ENCODE measurements around the gene MAP6.

The MAP6 gene

DNA sequence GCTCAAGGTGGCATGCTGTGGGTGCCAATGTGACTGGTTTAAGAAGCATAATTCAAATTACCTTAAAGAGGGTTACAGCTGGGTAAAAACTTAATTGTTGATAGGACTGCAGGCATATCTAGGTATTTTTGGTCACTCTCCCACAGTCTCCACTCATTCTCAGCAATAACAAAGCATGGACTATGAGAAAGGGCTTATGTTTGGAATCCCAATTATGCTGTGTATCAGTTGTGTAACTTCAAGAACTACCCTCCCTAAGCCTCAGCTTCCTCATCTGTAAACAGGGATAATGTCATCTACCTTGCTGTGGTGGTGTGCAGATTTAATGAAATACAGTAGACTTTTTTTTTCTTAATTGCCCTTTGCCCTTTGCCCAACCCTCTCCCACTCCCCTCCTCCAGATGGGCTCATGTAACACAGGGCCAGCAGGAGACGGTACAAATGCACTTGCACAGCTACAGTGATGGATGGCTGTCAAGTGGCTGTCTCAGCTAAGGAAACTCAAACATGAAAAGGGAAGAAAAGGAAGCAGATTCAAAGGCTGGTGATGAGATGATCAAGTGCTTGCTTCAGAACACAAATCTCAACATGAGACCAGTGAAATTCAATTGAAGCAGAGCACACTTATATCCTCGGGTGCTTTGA, 37.6 kb downstream of the MAP6 start:
- peaks cover 12% of the 10 kb centered on the region for H3K27me3 Mint-ChIP-seq
- no peak overlapping the region for H3K4me3 Mint-ChIP-seq
- no peaks in the 10 kb centered on the region for H3K4me1 Mint-ChIP-seq
- H3K27ac Mint-ChIP-seq: no peak overlapping the region
- no peaks in the 10 kb centered on the region for H3K36me3 Mint-ChIP-seq
- DNase-seq (ENCODE audit: low spot score in 2 of 2): no peak
- no peak for ATAC-seq (ENCODE audit: low read depth)
- H3K9me3 Mint-ChIP-seq: no peaks in the 10 kb centered on the region

DNA sequence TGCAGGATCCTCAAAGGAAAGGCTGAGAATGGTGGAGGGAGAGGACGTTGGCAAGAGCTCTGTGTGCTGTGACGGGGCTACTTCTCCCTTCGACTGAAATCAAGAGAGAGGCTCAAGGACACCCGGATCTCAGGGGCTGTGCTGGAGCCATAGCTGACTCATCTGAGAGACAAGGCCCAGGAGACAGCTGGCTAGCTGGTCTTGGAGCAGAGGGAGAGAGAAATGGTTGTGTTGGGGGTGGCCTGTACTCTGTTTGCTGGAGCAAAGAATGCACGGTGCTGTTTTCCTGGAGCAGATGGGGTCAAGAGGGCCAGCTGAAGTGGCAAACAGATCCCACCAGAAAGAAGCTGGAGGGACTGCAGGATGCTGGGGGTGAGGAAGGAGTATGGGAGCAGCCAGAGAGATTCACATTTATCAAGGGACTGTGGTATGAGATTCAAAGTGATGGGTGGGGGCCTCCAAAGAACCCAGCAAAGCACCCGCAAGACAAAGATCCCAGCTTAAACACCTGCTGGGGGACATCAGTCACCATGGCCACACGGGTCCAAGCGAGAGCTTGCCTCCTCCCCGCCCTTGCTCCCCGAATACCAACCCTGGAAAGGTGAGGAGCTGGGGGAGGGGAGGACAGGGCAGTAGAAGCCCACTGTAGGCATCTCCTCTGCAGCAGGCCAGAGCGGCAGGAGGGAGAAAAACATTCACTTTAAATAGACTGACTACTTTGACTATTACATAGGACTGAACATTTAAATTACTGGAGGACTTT, 40.8 kb downstream of the MAP6 start:
- no peak for DNase-seq (ENCODE audit: low spot score in 2 of 2)
- H3K4me3 Mint-ChIP-seq: no peak overlapping the region
- H3K36me3 Mint-ChIP-seq: no peaks in the 10 kb centered on the region

DNA sequence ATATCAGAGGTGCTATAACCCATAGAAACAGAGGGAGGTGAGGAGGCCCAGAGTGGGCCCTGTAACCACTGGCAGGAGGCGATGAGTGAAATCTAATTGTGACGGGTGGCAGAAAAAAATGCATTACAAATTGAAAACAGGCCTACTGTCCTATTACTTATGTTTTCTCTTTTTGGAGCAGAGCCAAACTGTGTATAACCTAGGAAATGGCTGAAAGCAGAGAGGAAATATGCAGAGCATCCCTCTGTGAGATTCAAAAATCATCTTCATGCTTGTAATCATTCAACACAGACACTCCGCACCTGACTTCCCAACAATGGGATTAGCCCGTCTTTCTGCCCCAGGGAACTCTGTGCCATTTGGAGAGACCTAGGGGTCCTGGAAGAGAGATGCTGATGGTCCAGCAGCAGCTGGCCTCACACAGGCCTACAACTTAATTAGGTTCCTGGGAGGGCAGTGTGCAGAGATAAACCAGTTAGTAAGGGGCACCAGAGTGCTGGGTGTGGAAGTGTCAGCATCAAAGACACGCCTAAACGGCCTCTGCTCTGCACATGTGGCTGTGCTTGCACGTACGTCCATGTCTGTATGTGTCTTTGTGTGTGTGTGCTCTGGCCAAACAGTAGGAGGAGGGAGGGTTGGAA, 41.8 kb downstream of the MAP6 start:
- no peak for ATAC-seq (ENCODE audit: low read depth)
- H3K36me3 Mint-ChIP-seq: no peaks in the 10 kb centered on the region
- H3K27ac Mint-ChIP-seq: no peak overlapping the region
- no peak overlapping the region for H3K4me3 Mint-ChIP-seq
- no peaks in the 10 kb centered on the region for H3K4me1 Mint-ChIP-seq
- H3K9me3 Mint-ChIP-seq: no peaks in the 10 kb centered on the region
- peaks cover 4% of the 10 kb centered on the region for H3K27me3 Mint-ChIP-seq
- no peak for DNase-seq (ENCODE audit: low spot score in 2 of 2)

More for the DNA sequence above, 40.8 kb downstream of the MAP6 start:
- Mint-ChIP-seq H3K27ac (no peak overlapping the region), H3K27me3 (peaks cover 6% of the 10 kb centered on the region), H3K4me1 (no peaks in the 10 kb centered on the region), H3K9me3 (no peaks in the 10 kb centered on the region)
- ATAC-seq (ENCODE audit: low read depth): no peak

DNA sequence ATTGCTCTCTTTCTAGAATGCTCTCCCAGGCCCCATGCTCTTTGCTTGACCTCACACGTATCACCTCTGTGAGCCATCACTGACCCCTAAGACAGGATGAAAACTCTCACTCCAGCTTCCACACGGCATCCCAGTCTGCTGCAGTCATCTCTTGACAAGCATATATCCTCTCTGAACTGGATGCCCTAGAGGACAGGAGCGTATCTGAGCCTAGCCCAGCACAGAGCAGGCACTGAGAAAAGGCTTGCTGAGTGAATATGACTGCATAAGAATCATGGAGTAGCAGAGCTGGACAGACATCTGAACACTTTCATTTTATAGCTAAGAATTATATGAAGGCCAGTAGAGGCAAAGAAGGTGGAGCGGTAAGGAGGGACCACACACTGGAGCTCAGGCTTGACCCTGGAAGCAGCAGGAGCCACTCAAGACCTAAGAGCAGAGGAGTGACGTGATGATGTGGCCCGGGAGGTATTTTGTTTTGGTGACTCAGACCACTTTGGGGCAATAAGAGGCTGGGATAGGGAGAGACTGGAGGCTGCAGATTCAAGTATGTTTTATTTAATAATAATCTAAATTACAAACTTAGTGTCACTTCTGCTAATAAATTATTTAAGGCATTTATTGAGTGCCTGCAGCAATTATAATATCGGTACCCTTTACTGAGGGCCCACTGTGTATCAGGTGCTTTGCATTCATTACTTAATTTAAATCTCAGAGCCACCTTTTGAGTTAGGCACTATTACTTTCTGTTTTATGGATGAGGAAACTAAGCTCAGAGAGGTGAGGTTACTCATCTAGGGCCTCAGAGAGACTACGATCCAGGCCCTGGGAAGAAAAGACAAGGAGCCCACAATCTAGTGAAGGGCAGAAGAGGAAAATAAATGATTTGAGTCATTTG, 42.6 kb downstream of the MAP6 start:
- no peak overlapping the region for H3K27ac Mint-ChIP-seq
- no peak overlapping the region for H3K4me3 Mint-ChIP-seq
- no peaks in the 10 kb centered on the region for H3K9me3 Mint-ChIP-seq
- DNase-seq (ENCODE audit: low spot score in 2 of 2) (no peak), ATAC-seq (ENCODE audit: low read depth) (no peak)
- no peaks in the 10 kb centered on the region for H3K36me3 Mint-ChIP-seq
- no peaks in the 10 kb centered on the region for H3K4me1 Mint-ChIP-seq
- H3K27me3 Mint-ChIP-seq: no peaks in the 10 kb centered on the region

DNA sequence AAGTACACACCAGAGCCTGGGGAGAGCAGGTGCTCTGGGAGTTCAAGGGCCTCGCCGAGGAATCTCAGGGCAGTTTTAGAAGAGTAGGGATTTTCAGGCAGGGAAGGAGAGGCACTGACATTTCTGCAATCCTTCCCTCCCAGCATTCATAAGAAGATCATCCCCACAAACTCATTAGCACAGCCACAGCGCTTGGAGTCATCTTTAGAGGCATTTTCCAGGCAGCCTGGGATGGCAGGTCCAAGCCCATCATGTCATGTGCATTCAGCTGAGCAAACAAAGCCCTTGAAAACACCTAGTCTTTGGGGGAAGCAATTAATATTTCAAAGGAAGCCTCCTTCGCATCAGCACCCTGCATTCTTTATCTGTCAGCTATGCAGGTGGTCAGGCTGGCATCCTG, 43.8 kb downstream of the MAP6 start:
- H3K27ac Mint-ChIP-seq: no peak overlapping the region
- H3K36me3 Mint-ChIP-seq: no peaks in the 10 kb centered on the region
- H3K4me1 Mint-ChIP-seq: no peaks in the 10 kb centered on the region
- no peak for DNase-seq (ENCODE audit: low spot score in 2 of 2)
- no peak for ATAC-seq (ENCODE audit: low read depth)
- no peaks in the 10 kb centered on the region for H3K9me3 Mint-ChIP-seq
- H3K4me3 Mint-ChIP-seq: no peak overlapping the region
- no peaks in the 10 kb centered on the region for H3K27me3 Mint-ChIP-seq

DNA sequence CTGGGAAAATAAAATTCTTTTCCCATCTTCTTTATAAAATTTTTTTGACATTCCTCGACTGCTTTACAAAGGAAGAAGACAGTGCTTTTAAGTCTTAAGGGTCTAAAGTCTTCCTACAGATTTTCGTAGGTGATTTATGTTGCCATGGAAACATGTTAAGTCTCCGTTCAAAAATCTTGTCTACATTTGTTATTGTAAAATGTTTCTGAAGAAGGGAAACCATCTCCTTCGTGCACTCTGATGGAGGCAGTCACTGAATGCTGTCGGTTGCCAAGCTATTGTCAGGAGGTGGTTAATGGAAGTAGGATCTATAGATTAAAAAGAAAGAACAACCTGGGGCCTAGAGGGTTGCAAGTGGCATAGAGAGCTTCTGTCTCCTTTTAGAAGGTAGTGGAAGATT, 52.6 kb downstream of the MAP6 start:
- Mint-ChIP-seq H3K27ac (no peak overlapping the region), H3K4me1 (no peaks in the 10 kb centered on the region), H3K9me3 (peaks cover 2% of the 10 kb centered on the region), H3K4me3 (no peak overlapping the region), H3K36me3 (peaks cover 2% of the 10 kb centered on the region), H3K27me3 (peaks cover 10% of the 10 kb centered on the region)
- DNase-seq (ENCODE audit: low spot score in 2 of 2) (no peak), ATAC-seq (ENCODE audit: low read depth) (no peak)

DNA sequence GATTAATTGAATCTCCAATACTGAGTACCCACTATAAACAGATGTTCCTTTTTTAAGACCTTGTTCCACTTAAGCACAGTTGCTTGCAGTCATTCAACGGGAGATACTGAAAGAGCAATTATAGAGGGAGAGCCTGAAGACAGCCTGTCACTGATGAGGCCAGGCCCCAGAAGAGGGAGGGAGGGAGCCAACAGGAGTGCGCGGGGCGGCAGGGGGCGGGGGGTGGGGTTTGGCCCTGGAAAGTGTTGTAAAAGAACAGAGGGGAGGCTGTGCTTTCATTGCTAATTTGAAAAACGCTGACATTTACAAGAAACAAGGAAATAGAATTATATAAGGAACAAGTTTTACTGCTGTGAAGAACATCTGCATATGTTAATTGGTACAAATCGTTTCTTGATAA, 53.1 kb downstream of the MAP6 start:
- ATAC-seq (ENCODE audit: low read depth) (no peak), DNase-seq (ENCODE audit: low spot score in 2 of 2) (no peak)
- Mint-ChIP-seq H3K27me3 (peaks cover 10% of the 10 kb centered on the region), H3K9me3 (peaks cover 2% of the 10 kb centered on the region), H3K27ac (no peak overlapping the region), H3K4me1 (no peaks in the 10 kb centered on the region), H3K36me3 (peaks cover 2% of the 10 kb centered on the region), H3K4me3 (no peak overlapping the region)

DNA sequence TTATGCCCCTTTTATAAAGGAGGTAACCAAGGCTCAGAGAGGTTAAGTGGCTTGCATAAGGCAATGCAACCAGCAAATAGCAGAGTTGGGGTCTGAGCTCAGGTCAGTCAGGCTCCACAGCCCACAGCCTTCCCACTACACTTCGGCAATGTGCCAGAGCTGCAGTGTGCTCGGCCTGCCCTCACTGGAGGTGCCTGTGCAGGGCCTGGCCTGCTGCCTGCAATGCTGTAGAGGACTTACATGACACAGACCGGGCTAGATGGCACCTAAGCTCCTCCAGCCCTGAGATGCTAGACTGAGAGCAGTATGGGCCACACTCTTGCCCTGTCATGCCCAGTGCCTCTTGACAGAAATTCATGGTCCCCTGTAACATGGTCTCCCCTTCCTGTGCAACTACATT, 57.0 kb downstream of the MAP6 start:
- Mint-ChIP-seq H3K4me1 (no peaks in the 10 kb centered on the region), H3K9me3 (no peaks in the 10 kb centered on the region), H3K27me3 (peaks cover 13% of the 10 kb centered on the region), H3K27ac (no peak overlapping the region), H3K36me3 (no peaks in the 10 kb centered on the region), H3K4me3 (no peak overlapping the region)
- ATAC-seq (ENCODE audit: low read depth) (no peak), DNase-seq (ENCODE audit: low spot score in 2 of 2) (no peak)

DNA sequence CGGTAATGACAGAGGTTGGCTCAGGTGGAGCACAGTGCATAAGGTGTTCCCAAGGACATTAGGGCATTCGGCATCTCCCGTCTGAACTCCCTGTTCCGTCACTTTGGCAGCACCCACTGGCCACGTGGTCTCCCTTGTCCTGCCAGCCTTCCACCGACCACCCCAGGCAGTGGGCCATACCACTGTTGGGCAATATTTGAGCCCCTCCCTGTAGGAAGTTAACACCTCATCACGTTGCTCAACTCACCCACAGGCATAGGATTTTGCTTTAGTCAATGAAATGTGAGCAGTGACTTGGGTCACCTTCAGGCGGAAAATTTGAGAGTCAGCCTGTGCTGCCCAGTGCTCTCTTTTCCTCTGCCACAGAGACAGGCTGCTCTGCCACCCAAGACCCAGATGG, 62.7 kb downstream of the MAP6 start:
- DNase-seq (ENCODE audit: low spot score in 2 of 2): no peak
- Mint-ChIP-seq H3K4me3 (no peak overlapping the region), H3K27me3 (peaks cover 14% of the 10 kb centered on the region), H3K4me1 (no peaks in the 10 kb centered on the region), H3K36me3 (no peaks in the 10 kb centered on the region), H3K9me3 (no peaks in the 10 kb centered on the region), H3K27ac (no peak overlapping the region)
- no peak for ATAC-seq (ENCODE audit: low read depth)

DNA sequence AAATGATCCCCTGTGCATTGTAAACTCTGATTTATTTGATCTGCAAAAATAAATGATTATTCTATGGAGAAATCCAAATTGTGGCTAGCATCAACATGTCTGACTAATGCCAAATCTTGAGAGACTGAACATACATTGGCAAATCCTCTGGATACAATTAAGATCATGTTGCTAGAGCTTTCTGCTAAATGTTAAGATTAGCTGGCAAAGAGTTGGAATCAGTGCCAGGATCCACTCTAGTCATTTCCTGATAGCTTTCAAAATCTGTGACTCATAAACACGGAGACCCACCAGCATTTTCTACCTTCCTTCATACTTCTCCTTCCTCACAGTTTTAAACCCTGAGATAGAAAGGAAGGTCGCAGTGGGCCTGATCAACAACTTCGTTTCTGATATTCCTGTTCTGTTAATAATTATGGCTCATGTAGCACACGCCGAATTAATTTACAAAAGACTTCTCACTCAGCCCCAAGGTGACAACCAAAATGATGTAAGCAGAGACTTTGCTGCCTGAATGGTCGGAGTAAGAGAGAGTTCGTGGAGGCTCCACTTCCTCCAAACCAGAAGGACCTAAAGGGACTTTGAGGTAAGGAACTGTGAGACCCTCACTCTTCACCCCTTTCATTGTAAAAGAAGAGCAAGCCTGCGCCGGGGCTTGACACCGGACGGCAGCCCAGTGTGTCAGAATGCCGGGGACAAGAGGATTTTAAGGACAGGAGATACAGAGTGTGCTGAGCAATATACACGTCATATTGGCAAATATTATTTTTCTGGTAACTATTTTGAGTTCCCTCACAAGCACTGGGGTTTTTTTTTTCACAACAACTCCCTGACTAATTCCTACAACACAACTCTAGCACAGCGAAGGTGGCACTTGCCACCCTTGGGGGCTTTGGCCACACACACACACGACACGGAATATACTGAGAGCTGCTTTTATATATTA, 64.8 kb downstream of the MAP6 start:
- H3K27ac Mint-ChIP-seq: no peak overlapping the region
- DNase-seq (ENCODE audit: low spot score in 2 of 2) (no peak), ATAC-seq (ENCODE audit: low read depth) (no peak)
- no peak overlapping the region for H3K4me3 Mint-ChIP-seq
- no peaks in the 10 kb centered on the region for H3K36me3 Mint-ChIP-seq
- H3K27me3 Mint-ChIP-seq: peaks cover 12% of the 10 kb centered on the region
- H3K9me3 Mint-ChIP-seq: no peaks in the 10 kb centered on the region
- H3K4me1 Mint-ChIP-seq: peaks cover under 1% of the 10 kb centered on the region

DNA sequence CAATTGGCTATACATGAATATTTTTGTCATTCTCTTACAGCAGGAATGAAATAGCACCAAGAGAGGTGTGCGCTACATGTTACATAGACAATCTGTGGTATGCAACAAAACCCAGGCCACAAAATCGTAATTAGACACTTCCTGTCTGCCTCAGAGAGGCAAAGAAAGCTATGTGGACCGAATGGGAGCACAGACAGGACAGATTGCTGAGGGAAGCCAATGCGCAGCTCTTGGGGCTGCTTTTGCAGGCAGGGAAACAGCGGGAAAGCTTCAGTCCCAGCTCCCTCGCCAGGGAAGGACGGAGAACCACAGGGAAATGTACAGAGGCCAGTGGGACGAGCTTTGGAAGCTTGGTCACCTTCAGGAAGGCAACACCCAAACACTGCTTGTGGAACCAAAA, 65.9 kb downstream of the MAP6 start:
- peaks cover 12% of the 10 kb centered on the region for H3K27me3 Mint-ChIP-seq
- no peaks in the 10 kb centered on the region for H3K36me3 Mint-ChIP-seq
- no peaks in the 10 kb centered on the region for H3K9me3 Mint-ChIP-seq
- H3K4me1 Mint-ChIP-seq: peaks cover 6% of the 10 kb centered on the region
- no peak for DNase-seq (ENCODE audit: low spot score in 2 of 2)
- no peak for ATAC-seq (ENCODE audit: low read depth)
- H3K4me3 Mint-ChIP-seq: no peak overlapping the region
- no peak overlapping the region for H3K27ac Mint-ChIP-seq

DNA sequence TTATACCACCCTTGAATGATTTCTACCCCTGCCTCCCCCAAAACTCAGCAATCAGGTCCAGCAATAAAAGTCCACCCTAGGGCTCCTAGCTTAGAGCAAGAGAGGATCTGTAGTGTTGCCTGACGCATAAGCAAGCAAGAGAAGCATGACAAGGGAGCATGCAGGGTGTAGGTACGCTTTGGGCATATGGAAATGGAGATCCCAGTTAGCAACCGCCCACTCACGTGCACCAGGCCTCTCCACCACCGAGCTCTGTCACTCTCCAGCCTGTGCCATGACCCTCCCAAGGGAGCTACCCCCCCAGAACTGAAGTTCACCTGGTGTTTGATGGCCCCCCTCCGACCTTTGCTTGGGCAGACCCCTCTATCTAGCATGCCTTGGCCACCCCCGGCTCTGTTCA, 67.3 kb downstream of the MAP6 start:
- Mint-ChIP-seq H3K36me3 (no peaks in the 10 kb centered on the region), H3K4me3 (no peak overlapping the region), H3K27me3 (peaks cover 10% of the 10 kb centered on the region), H3K9me3 (no peaks in the 10 kb centered on the region), H3K4me1 (peaks cover 6% of the 10 kb centered on the region), H3K27ac (no peak overlapping the region)
- DNase-seq (ENCODE audit: low spot score in 2 of 2) (no peak), ATAC-seq (ENCODE audit: low read depth) (no peak)

DNA sequence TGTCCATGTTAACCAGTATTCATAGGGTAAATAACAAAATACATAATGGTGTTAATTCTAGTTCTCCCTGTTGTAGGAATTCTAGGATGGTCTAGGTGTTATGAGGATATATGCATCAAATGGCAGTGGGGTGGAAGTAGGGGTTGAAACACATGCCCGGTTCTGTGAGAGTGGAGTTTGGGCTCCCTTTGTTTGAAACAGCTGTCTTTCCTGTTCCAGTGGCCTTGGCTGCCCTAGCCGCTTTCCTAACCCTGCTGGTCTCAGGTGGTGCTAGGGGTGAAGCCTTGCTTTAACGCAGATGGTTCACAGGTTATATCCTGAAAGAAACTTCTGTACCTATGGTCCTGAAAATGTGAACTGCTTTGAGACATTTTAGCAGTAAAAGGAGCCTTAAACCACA, 68.5 kb downstream of the MAP6 start:
- no peaks in the 10 kb centered on the region for H3K36me3 Mint-ChIP-seq

More for the DNA sequence above, 68.5 kb downstream of the MAP6 start:
- DNase-seq (ENCODE audit: low spot score in 2 of 2) (no peak), ATAC-seq (ENCODE audit: low read depth) (no peak)
- Mint-ChIP-seq H3K4me3 (no peak overlapping the region), H3K4me1 (peaks cover 13% of the 10 kb centered on the region), H3K9me3 (no peaks in the 10 kb centered on the region), H3K27me3 (peaks cover 9% of the 10 kb centered on the region), H3K27ac (no peak overlapping the region)

All from memory B cell (primary cell).